ENCODE results near the gene S100A1.

- no peak for TF ChIP-seq NR3C1 (CRISPR knock-in tag; conservative IDR thresholded peaks at IDR 0.05; ENCODE audit: low read depth)
- no peak for TF ChIP-seq CDX4 (CRISPR knock-in tag; IDR thresholded peaks at IDR 0.05; ENCODE audit: borderline replicate concordance)
- TF ChIP-seq CTCF (IDR thresholded peaks at IDR 0.05) = no peak
- TF ChIP-seq ATF3 (CRISPR knock-in tag; conservative IDR thresholded peaks at IDR 0.05) = no peak
- no peak for TF ChIP-seq MAX (CRISPR knock-in tag; IDR thresholded peaks at IDR 0.05)
- no peak for TF ChIP-seq ZBTB21 (CRISPR knock-in tag; IDR thresholded peaks at IDR 0.05; ENCODE audit: borderline replicate concordance)
- TF ChIP-seq IRF2 (CRISPR knock-in tag; IDR thresholded peaks at IDR 0.05; ENCODE audit: borderline replicate concordance, low read depth) = no peak
- TF ChIP-seq ZNF396 (CRISPR knock-in tag; IDR thresholded peaks at IDR 0.05; ENCODE audit: borderline replicate concordance) = no peak
- TF ChIP-seq ATF6 (CRISPR knock-in tag; IDR thresholded peaks at IDR 0.05) = no peak
These were observed 7.6 kb downstream of the S100A1 start for GRCh38 chr1:153635872-153636271.
